ENCODE measurements around the gene NAB1.
"Not testable (repeated sequence)": the region's sequence is repeated elsewhere in the genome, so short reads cannot be mapped to it uniquely, and the experiment has no call there.

NAB1 gene

DNA sequence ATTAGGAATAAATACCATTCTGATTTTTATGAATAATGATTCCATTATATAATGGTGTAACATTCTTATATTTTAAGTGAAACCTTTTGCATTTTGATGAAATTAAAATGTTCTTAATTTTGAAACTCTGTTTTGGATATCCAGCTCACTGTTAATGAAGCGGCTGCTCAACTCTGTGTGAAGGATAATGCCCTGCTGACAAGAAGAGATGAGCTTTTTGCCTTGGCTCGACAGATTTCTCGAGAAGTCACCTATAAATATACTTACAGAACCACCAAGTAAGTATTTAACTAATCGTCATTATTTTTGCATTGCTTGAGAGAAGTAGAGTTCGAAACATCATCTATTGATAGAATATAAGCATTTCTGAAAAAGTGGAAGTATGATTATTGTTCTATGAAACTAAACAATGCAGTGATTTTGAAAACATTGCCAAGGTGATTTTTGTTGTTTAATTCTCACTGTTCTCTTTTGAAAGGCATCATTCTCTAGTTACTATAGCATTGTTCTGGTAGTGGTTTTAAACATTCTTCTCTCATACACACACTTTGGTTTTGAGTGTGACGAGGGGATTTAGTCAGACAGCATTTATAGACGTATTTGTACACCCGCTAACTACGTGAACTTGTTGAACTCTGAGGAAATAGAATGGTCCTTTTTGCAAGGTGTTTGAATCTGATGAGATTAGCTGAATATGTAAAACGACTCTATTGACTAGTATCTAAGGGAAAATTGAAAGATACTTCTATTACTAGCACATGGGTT is 21.5 kb downstream of the NAB1 start:
- no peak for FAIRE-seq

DNA sequence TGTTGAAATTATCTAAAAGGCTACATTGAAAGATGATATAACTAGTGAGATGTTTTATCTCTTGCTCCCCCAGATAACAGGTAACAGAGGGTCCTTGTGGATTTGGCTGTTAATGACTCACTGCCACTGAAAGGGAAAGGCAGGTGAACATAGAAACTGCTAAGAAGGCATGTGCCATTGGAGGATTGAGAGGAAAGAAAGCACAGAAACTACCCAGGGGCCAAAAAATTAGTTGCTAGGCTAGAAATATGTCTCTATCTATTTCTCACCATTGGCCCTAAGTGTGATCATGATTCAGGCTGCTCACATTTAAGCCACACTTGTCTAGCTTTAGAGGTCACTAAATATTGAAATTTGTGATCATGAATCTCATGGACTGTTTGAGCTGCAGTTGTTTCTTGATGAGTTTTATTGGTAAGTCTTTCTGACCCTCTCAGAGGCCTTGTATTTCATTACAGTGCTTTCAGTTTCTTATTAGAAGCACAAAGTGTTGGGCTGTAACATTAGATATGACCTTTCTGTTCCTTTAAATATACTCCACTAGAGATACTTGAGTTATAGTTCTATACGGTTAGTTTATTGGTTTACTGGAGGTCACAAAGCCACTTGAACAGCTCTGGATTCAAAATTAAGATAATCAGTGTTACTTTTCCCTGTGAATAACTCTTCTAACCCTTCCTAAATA is 26.2 kb downstream of the NAB1 start:
- FAIRE-seq = no peak

DNA sequence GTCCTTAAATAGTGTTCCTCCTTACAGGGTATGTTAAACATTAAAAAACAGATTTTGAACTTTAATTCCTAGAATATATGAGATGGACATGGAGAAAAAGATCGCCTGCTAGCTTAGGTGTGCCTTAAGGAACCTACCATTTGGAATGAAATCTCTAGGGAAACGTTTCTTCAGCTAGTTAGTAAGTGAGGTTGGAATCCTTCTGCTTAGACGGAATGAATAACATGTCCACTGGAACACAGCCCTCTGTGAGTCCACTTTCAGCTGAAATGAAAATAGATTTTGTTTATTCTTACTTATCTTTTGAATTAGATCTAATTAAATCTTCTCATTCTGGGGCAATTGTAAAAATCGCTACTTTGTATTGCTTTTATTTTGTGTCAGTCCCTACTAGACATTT is 28.4 kb downstream of the NAB1 start:
- FAIRE-seq = no peak

DNA sequence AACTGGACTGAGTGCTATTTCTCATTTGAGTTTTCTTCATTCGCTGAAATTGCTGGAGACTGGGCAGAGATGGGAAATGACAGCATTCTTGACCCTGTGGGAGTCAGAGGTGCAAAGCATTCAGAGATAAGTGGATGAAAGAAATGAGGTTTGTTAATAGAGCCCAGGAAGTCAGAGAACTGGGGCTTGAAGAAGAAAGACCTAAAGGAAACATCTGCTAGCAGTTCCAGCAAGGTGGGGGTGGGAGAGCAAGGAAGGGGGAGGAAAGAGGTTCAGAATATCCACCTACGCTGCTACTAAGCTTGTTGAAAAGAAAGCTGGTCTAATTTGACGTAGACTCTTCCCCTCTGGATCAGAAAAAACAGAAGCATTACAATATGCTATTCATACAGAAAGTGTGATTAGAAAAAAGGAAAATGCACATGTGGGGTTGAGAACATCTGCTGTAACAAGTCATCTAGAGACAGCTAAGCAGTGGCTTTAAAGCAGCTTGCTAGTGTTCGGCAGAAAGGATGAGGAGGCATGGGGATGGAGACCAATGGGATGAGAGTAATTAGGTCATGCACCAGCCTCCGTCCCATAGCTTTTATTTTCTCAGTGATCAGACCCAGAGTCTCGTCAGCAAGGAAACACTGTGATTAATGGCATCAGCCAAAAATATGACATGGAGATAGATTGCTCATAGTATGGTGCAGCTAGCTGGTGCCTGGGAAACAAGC is 29.7 kb downstream of the NAB1 start:
- FAIRE-seq = no peak

DNA sequence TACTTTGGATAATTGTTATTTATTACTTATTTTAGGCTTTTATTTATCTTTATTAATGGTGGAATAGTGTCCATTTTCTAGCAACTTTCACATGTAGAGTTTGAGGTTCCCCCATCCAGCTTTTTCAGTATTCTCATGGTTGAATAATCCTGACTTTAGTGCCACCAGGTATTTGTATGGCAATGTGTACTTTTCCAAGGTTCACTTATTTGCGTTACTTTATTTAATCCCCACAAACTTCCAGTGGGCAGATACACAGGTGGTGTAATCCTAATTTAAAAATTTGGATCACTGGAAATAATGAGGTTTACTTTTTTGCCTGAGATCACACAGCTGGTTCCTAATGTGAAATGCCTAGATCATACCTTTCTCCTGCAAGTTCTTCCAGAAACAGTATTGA is 30.5 kb downstream of the NAB1 start:
- FAIRE-seq = no peak

DNA sequence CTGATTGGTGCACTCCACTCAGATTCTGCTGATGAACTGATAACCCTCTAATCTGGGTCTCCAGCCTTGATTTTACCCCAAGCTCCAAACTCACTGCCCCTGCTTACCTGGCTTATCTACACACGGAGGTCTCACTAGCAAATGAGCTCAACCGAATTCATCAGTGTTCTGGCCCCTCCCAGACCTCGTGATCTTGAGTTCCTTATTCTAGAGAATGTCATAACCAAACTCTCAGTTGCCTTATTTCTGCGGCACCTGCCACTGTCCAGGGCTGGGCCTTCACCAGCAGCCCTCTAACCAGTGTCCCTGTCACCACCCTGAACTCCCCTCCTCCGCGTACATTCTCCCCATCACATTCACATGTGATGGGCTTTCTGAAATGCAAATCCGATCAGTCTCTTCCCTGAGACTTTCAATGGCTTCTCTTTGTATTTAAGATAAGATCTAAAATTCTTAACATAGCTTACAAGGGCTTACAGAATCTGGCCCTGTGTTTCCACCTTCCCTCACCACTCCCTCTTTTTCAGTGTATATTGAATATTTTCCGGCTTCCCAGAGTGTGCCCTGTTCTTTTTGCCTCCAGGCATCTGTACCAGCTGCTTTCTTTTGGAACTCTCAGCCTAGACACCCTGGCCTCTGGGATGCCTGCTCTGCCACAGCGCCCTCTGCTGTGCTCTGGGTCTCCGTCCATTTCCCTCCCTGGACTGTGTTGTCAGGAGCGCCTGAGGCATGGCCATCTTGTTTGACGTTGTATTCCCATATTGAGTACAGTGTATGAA is 31.1 kb downstream of the NAB1 start:
- FAIRE-seq = no peak

DNA sequence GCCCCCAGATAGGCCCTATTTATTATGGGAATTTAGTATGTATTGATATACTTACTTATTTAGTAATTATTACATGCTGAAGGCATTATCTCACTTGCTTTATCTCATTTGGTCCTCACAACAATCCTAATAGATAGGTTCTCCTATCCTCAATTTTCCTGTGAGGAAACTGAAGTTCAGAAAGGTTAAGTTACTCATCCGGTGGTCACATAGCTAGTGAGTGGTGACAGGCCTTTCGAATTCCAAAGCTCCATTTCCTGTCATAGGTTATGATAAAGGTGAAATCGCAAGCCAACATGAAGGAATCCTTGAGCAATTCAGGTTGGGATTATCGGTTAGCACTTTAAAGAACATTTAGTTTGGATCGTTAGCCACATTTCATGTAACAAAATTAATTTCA is 33.3 kb downstream of the NAB1 start:
- no peak for FAIRE-seq

DNA sequence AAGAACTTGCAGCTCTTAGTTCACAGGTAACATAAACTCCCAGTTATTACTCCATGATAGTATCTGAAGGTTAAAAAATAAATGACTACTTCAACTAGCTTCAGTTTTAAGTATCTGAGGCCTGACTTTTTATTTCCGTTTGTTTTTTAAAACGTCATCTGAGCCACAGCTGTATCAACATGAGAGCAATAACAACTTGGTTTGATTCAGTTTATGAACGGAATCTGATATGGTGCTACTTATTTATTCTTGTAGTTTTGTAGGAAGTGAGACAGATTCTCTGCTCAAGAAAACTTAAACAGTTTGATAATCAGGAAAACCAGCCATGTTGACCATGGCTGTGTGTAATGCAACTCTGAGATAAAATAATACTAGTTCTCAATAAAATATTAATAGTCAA is 34.9 kb downstream of the NAB1 start:
- FAIRE-seq = no peak

DNA sequence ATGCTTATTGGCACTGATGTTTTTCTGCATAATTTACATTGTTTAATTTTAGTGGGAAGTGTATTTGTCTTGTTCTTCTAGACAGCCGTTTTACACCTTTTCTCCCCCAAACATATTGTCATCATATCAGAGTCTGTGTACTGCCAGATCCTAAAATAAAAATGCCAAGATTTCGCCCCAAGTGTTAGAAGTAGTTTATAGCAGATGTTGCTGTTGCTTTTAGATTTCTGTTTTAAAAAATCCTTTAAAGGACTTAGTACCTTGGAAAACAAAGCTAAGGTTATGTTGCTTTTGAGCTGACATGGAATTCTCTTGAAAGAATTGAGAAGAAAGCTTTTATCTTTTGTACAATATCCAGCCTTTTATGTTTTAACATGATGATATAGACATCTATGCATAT is 36.0 kb downstream of the NAB1 start:
- FAIRE-seq = no peak

DNA sequence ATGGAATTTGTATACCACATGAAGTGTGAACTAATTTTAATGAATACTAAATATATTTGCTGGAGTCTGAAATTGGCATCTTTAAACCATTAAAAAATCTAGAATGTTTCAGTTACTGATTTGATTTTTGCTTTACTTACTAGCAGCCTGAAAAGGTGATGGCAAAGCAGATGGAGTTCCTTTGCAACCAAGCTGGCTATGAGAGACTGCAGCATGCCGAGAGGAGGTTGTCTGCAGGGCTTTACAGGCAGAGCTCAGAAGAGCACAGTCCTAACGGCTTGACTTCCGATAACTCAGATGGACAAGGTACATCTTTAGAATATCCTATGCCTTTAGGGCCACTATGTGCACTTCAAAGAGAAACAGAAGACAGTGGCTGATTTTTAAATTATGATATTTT is 36.5 kb downstream of the NAB1 start:
- FAIRE-seq = no peak

DNA sequence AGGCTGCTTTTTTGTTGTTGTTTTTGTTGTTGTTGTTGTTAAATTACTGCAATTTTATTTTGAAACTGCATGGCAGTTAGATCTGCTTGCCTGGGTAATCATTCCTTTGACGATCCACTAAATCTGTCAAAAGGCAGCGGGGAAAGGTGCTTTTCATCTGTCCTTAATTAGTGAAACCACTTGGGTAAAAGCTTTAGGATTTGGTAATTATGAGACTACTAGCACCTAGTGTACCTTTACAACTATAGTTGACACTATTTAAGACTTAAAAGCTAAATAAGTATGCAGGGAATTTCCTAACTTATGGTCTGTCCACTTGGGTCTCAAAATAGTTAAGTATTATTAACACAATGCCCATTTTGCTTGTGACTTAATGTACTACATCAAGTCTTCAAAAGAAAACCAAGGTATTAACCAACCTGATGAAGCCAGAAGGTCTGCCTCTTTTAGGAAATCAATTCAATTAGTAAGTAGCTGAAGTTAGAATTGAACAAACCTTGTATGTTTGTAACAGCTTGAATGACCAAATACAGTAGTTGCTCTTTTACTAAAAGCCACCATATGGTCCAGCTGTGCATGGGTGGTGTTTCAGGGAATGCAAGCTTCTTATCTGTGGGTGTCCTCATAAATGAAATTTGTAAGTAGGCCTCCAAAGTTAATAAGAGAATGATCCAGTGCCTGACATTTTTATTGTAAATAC is 44.8 kb downstream of the NAB1 start:
- no peak for FAIRE-seq

DNA sequence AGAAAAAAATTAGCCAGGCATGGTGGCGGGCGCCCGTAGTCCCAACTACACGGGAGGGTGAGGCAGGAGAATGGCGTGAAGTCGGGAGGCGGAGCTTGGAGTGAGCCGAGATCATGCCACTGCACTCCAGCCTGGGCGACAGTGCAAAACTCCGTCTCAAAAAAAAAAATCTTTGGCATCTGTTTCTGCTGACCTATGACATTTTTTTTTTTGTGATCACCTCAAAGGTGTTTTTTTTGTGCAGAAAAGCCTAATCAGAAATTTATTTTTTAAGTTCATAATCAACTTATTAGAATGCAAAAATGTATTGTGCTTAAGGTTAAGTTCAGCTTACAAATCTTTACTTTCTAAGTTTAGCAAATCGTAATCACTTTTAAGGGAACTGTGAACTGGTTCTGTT is 45.6 kb downstream of the NAB1 start:
- no peak for FAIRE-seq

DNA sequence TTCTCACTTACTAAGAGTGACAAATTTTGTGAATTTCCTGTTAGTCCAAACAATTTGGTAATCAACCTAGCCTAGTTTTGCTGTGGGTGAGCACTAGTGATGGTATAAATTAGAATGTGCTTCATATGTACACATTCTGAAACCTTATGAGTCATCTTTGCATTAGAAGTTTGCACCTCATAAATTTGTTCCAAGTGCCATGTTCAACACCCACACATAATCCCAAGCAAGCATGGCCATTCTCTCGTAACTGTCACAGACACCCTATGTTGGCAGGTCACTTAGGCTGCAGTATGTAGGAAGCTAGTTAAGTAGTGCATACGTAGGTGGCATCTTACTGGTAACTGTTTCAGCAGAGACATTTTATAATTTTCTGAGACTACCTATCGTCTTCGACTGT is 46.9 kb downstream of the NAB1 start:
- FAIRE-seq = no peak

DNA sequence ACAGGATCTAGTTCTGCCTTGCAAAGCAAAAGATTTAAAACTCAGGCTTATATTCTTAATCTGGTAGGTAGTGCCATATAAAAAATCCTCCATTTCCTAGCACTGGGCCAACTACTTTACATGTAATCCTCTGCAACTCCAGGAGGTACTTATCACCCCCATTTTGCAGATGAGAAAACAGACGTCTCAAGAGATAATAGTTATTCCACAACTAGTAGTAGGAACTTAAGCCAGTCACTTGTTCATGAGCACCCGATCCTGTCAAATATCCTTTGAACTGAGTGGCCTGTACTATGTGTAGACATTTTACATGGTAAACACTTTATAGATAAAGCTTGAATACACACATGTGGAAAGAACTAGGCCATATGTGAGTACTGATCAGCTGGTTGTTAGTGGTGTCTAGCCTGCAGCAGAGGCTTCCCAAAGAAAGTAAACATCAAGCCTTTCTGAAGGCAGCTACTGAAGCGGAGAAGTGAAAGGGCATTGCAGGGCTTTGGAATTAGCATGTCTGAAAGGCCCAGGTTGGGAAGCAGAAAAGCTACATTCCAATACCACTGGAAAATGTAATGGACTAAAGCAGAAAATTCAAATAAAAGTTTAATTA is 48.0 kb downstream of the NAB1 start:
- FAIRE-seq = no peak

DNA sequence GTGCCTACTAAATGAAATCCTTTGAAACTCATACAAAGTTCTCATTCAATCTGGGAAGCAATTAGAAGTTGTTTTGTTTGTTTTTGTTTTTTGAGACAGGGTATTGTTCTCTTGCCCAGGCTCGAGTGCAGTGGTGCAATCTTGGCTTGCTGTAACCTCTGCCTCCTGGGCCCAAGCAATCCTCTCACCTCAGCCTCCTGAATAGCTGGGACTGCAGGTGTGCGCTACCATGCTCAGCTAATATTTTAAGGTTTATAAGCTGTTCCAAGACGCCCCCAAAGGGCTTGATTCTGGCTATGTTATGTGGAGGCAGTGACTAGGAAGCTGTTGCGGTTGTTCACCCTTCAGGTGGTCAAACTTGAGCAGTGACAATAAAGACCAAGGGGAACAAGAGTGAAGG is 48.5 kb downstream of the NAB1 start:
- no peak for FAIRE-seq

DNA sequence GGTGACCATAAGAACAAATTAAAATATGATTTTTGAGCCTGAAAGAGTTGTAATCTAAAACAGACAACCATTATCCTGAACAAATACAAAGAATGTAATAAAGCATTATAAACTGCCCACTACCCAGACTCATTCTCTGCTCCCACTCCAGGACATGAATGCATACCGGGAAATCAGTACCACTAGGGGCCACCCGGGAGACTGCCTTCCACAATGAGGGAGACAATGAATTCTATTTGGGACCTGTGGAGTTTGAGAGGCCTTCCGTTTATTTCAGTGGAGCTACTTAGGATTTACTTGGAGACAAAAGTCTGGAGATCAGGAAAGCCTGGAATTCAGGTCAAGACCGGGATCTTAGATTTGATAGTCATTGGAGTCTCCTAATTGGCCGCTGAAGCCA is 50.0 kb downstream of the NAB1 start:
- no peak for FAIRE-seq

DNA sequence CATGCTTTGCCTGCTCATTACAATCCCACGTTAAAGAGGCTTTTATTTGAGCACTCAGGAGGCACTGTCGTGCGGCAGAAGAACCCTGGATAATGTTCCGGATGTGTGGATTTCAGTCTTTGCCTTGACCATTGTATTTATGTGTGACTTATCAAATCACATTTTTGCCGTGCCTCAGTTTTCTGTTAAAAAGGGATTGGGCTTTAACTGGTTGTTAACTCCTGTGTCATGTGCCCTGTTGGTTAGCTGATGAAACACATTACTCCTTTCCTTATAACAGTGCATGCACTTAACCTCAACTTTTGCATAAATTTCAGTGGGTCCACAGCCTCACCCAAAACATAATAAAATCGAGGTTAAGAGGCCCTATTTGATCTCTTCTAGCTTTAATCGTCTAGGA is 52.7 kb downstream of the NAB1 start:
- FAIRE-seq = no peak

DNA sequence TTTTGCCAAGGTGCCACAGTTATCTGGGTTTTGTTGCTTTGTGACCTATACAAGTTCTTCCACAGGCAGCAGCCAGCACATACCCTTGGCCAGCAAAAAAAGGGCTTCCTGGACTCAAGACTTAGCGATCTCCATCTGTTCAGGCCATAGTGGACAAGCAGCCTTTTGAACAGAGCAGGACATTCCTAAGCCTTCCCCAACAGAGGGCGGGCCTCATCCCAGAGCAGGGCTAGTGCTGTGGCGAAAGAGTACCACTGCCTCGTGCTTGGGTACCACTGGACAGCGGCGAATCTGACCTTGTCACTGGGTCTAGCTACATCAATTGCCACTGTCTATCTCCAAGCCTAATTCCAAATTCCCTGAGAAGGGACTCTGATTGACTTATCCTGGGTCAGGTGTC is 56.4 kb downstream of the NAB1 start:
- FAIRE-seq = no peak

DNA sequence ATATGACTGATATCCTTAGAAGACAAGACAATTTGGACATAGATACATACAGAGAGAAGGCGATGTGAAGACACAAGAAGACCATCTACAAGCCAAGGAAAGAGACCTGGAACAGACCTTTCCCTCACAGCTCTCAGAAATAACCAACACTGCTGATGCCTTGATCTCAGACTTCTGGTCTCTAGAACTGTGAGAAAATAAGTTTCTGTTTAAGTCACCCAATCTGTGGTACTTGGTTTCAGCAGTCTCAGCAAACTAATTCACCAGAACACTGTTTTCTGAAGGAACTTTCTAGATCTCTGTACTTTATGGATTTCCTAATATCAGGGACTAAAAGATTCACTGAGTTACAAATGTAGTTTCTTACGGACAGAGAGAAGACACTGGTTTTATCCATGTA is 58.8 kb downstream of the NAB1 start:
- FAIRE-seq = no peak

DNA sequence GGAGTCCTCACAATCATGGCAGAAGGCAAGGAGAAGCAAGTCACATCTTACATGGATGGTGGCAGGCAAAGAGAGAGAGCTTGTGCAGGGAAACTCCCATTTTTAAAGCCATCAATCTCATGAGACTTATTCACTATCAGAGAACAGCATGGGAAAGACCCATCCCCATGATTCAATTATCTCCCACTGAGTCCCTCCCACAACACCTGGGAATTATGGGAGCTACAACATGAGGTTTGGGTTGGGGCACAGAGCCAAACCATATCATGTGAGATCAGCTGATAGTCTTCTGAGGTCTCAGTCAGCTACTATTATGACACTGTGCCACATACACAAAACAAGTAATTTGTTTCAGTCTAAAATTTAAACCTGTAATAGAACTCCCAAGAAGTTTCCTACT is 59.8 kb downstream of the NAB1 start:
- not testable (repeated sequence) for FAIRE-seq

DNA sequence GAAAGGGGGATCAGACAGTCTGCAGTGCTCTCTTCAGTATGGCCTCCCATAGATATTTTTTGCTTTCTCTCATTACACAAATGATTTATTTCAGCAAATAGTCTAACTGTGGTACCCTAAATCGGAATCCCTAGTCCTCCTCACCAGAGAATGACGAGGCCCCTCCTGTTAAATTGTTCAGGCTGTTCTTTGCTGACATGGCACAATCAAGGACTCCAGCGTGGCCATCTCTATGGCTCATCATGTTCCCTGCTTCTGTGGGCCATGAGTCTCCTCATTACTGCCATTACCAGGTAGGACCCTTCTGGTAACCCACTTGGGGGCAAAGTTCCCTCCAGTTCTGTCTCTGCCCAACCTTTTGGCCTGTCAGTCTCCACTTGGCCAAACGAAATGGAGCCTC is 62.2 kb downstream of the NAB1 start:
- no peak for FAIRE-seq

DNA sequence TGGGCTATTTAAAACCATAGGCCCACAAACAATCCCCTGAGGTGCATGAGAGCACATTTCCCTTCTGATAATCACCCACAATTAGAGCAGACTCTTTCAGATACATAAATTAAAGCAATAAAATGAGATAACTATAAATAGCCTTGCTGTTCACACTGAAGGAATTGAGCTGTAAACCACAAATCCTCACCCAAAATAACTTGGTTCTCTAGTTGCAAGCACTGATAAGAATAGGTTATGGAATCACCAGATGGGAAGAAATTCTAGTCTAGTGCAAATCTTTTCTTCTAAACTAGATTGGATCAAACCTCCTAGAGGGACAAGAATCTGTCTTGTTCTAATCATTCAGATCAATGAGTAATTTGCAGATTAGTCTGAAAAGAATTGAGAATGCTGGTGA is 64.6 kb downstream of the NAB1 start:
- FAIRE-seq = no peak

All from colon (tissue), 2 donors.